ENCODE measurements around the gene PHPT1.
"Not testable (repeated sequence)": the region's sequence is repeated elsewhere in the genome, so short reads cannot be mapped to it uniquely, and the experiment has no call there.

PHPT1 gene

GRCh38 chr9:136849038-136849959, at the start of gene PHPT1:
Gene PHPT1 (plus strand): TSS chr9:136849409. CDS start chr9:136849431, 22 bp downstream.
- DNase-seq = peak; percentile 98

- peak; percentile 94 to 95 for DNase-seq
Observed at GRCh38 chr9:136799854-136800657, 49.2 kb upstream of the PHPT1 start.

- no peak for DNase-seq
Observed at GRCh38 chr9:136802321-136802720, 46.9 kb upstream of the PHPT1 start.

- DNase-seq = not testable (repeated sequence)
Observed at GRCh38 chr9:136803009-136803550, 46.1 kb upstream of the PHPT1 start.

GRCh38 chr9:136803551-136804508, 45.4 kb upstream of the PHPT1 start:
- no peak for DNase-seq

- DNase-seq = no peak
Observed at GRCh38 chr9:136804509-136805206, 44.6 kb upstream of the PHPT1 start.

- no peak for DNase-seq
Observed at GRCh38 chr9:136805207-136805740, 43.9 kb upstream of the PHPT1 start.

- DNase-seq = no peak
Observed at GRCh38 chr9:136806067-136806466, 43.1 kb upstream of the PHPT1 start.

- no peak for DNase-seq
Observed at GRCh38 chr9:136806631-136807201, 42.5 kb upstream of the PHPT1 start.

- peak; percentile 85 to 89 for DNase-seq
Observed at GRCh38 chr9:136807281-136808074, 41.7 kb upstream of the PHPT1 start, which contains the start of gene RABL6. Gene RABL6 (plus strand): TSS chr9:136807948. CDS start chr9:136808197, 249 bp downstream.

- peak; percentile 58 to 64 for DNase-seq
Observed at GRCh38 chr9:136808075-136808805, 41.0 kb upstream of the PHPT1 start.

GRCh38 chr9:136808806-136809158, 40.4 kb upstream of the PHPT1 start:
- no peak for DNase-seq

GRCh38 chr9:136814725-136815421, 34.3 kb upstream of the PHPT1 start:
- no peak for DNase-seq

- DNase-seq = no peak
Observed at GRCh38 chr9:136815422-136815782, 33.8 kb upstream of the PHPT1 start.

- DNase-seq = no peak
Observed at GRCh38 chr9:136820971-136821825, 28.0 kb upstream of the PHPT1 start.

- no peak for DNase-seq
Observed at GRCh38 chr9:136821826-136822544, 27.2 kb upstream of the PHPT1 start.

All from activated T-cell treated with anti-CD3 and anti-CD28 coated beads, Interleukin-2, amount 50 U/mL, for 48 hours (primary cell).